GM23338 (cell line): Measurements from ENCODE around the gene LMAN1L. TPM values are rescaled to one million over a fixed set of nuclear protein-coding genes. Genes with fewer than 3 reads are reported as not detected.

Source experiments
- ATAC-seq: fragments of 200-7000 bp; cut with Tn5 transposase; 3 replicates; pipeline ENCODE4 v1.9.1; 2020
- DNase-seq: peaks from one replicate; pipeline ENCODE4 v3.0.0-alpha.2; 2015; ENCODE audit warnings: low spot score
- H2AFZ ChIP-seq: fragments of 200-600 bp; sonication (generic); 2 replicates; pipeline ENCODE4 v1.8.0; 2016; ENCODE audit warnings: antibody characterized with exemption, mild to moderate bottlenecking, moderate library complexity
- H3F3A ChIP-seq: fragments of 200-600 bp; sonication (generic); replicated peaks from 2 replicates; pipeline ENCODE4 v1.8.0; 2017; ENCODE audit warnings: antibody characterized with exemption, mixed run types, low read depth
- H3K27ac ChIP-seq: fragments of 200-600 bp; sonication (generic); 2 replicates; pipeline ENCODE4 v1.6.1; 2016; ENCODE audit warnings: low read depth
- H3K27me3 ChIP-seq: fragments of 200-600 bp; sonication (generic); 2 replicates; pipeline ENCODE4 v1.8.0; 2016; ENCODE audit warnings: mild to moderate bottlenecking, mixed run types, moderate library complexity; ENCODE audit not compliant: insufficient read depth
- H3K36me3 ChIP-seq: fragments of 200-600 bp; sonication (generic); 2 replicates; pipeline ENCODE4 v1.8.0; 2016; ENCODE audit warnings: mild to moderate bottlenecking; ENCODE audit not compliant: insufficient read depth
- H3K4me1 ChIP-seq: fragments of 200-600 bp; sonication (generic); 2 replicates; pipeline ENCODE4 v1.8.0; 2016; ENCODE audit warnings: mild to moderate bottlenecking, moderate library complexity; ENCODE audit not compliant: insufficient read depth
- H3K4me2 ChIP-seq: fragments of 200-600 bp; sonication (generic); 2 replicates; pipeline ENCODE4 v1.7.1; 2017; ENCODE audit warnings: mixed run types
- H3K4me3 ChIP-seq: fragments of 200-600 bp; sonication (generic); 2 replicates; pipeline ENCODE4 v1.6.1; 2016; ENCODE audit warnings: mixed run types
- H3K79me2 ChIP-seq: fragments of 200-600 bp; sonication (generic); replicated peaks from 2 replicates; pipeline ENCODE4 v1.8.0; 2017; ENCODE audit warnings: mild to moderate bottlenecking; ENCODE audit not compliant: insufficient read depth
- H3K9me2 ChIP-seq: fragments of 200-600 bp; sonication (generic); 2 replicates; pipeline ENCODE4 v1.8.0; 2017; ENCODE audit not compliant: insufficient read depth
- H4K20me1 ChIP-seq: fragments of 200-600 bp; sonication (generic); replicated peaks from 2 replicates; pipeline ENCODE4 v1.8.0; 2017; ENCODE audit warnings: mild to moderate bottlenecking; ENCODE audit not compliant: insufficient read depth
- H3K27ac Mint-ChIP-seq: 2 replicates; pipeline ENCODE4 v1.8.0; 2020; ENCODE audit warnings: inconsistent platforms, mild to moderate bottlenecking, moderate library complexity, mixed read lengths
- H3K27me3 Mint-ChIP-seq: 3 replicates; pipeline ENCODE4 v1.8.0; 2022; ENCODE audit warnings: low read depth, mild to moderate bottlenecking, moderate library complexity, mixed read lengths, inconsistent platforms; ENCODE audit not compliant: insufficient read depth, poor library complexity
- H3K36me3 Mint-ChIP-seq: 3 replicates; pipeline ENCODE4 v1.8.0; 2021; ENCODE audit warnings: low read depth, mild to moderate bottlenecking, inconsistent platforms, moderate library complexity, mixed read lengths
- H3K4me1 Mint-ChIP-seq: 3 replicates; pipeline ENCODE4 v1.8.0; 2020; ENCODE audit warnings: mild to moderate bottlenecking, inconsistent platforms, mixed read lengths
- H3K4me3 Mint-ChIP-seq: 3 replicates; pipeline ENCODE4 v1.8.0; 2021; ENCODE audit warnings: moderate library complexity, mild to moderate bottlenecking, inconsistent platforms, mixed read lengths
- H3K9me3 Mint-ChIP-seq: 3 replicates; pipeline ENCODE4 v1.8.0; 2020; ENCODE audit warnings: moderate library complexity, mild to moderate bottlenecking, inconsistent platforms, mixed read lengths
- EZH2 ChIP-seq: fragments of 200-600 bp; sonication (generic); IDR thresholded peaks from one replicate; pipeline ENCODE4 v1.8.0; 2017; ENCODE audit warnings: antibody characterized with exemption, mild to moderate bottlenecking, low read depth; ENCODE audit not compliant: unreplicated experiment
- JUNB ChIP-seq: IDR thresholded peaks from one replicate; pipeline ENCODE4 v1.6.1; 2016; ENCODE audit warnings: antibody characterized with exemption; ENCODE audit not compliant: unreplicated experiment
- STAT1 ChIP-seq: IDR thresholded peaks from one replicate; pipeline ENCODE4 v1.6.1; 2016; ENCODE audit warnings: antibody characterized with exemption; ENCODE audit not compliant: unreplicated experiment
- ZNF462 ChIP-seq: fragments of 250-450 bp; sonication (Bioruptor Pico); IDR thresholded peaks from 2 replicates; pipeline ENCODE4 v1.5.0; 2020; ENCODE audit warnings: mild to moderate bottlenecking, moderate library complexity
- polyA plus RNA-seq: library from polyadenylated mRNA; unstranded; fragments of >200 nt; fragmentation: Nextera tagmentation; extraction: Ambion mirVana; gene quantifications from 2 replicates; pipeline ENCODE4 v1.2.1, GENCODE V29; 2016
- total RNA-seq: library from RNA; depleted of rRNA; stranded (reverse); fragments of >200 nt; shearing (Covaris generic); gene quantifications from 2 replicates; pipeline ENCODE4 v1.2.3, GENCODE V29; 2014
- TF ChIP-seq, protein P1 (sequence below), 2 experiments: fragments of 200-600 bp in 1 of 2; sonication (generic) in 1 of 2; conservative IDR thresholded peaks; 2 replicates each; pipeline versions ENCODE4 v1.5.1 to v1.6.1; 2016 to 2017; ENCODE audit warnings: antibody characterized with exemption in 2 of 2, low read depth in 2 of 2, mild to moderate bottlenecking in 2 of 2, moderate library complexity in 1 of 2

The LMAN1L gene
- total and polyA plus RNA-seq, 2 experiments from 2014 or later, result not detected

- no peak for TF ChIP-seq EZH2
- TF ChIP-seq JUNB, result no peak
- TF ChIP-seq, protein P1, sequence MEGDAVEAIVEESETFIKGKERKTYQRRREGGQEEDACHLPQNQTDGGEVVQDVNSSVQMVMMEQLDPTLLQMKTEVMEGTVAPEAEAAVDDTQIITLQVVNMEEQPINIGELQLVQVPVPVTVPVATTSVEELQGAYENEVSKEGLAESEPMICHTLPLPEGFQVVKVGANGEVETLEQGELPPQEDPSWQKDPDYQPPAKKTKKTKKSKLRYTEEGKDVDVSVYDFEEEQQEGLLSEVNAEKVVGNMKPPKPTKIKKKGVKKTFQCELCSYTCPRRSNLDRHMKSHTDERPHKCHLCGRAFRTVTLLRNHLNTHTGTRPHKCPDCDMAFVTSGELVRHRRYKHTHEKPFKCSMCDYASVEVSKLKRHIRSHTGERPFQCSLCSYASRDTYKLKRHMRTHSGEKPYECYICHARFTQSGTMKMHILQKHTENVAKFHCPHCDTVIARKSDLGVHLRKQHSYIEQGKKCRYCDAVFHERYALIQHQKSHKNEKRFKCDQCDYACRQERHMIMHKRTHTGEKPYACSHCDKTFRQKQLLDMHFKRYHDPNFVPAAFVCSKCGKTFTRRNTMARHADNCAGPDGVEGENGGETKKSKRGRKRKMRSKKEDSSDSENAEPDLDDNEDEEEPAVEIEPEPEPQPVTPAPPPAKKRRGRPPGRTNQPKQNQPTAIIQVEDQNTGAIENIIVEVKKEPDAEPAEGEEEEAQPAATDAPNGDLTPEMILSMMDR (conservative IDR thresholded peaks at IDR 0.05; ENCODE audit: low read depth in 2 of 2), result no peak
- TF ChIP-seq ZNF462 (CRISPR knock-in tag), result no peak
- TF ChIP-seq STAT1, result no peak
- no peak overlapping the region; the same call in 1 of the 2 replicates for H2AFZ ChIP-seq
- H3K27me3 ChIP-seq, result no peaks in the 10 kb centered on the region
- Mint-ChIP-seq H3K36me3 (peaks cover under 1% of the 10 kb centered on the region; the same call in 1 of the 3 replicates), H3K27ac (no peak overlapping the region), H3K4me1 (peaks cover 12% of the 10 kb centered on the region; the same call in 2 of the 3 replicates), H3K9me3 (no peaks in the 10 kb centered on the region), H3K27me3 (peaks cover 3% of the 10 kb centered on the region), H3K4me3 (no peak overlapping the region)
- no peak overlapping the region for H3K4me3 ChIP-seq
- no peak overlapping the region for H3K4me2 ChIP-seq
- H4K20me1 ChIP-seq, result no peaks in the 10 kb centered on the region
- peaks cover 3% of the 10 kb centered on the region; the same call in 1 of the 2 replicates for H3K4me1 ChIP-seq
- DNase-seq, result no peak
- H3K36me3 ChIP-seq, result no peaks in the 10 kb centered on the region
- no peaks in the 10 kb centered on the region for H3K9me2 ChIP-seq
- H3K79me2 ChIP-seq, result no peaks in the 10 kb centered on the region
- no peaks in the 10 kb centered on the region for H3F3A ChIP-seq
- ATAC-seq, result no peak
- H3K27ac ChIP-seq, result no peak overlapping the region
Observed at GRCh38 chr15:74809242-74809641, 3.4 kb upstream of the LMAN1L start.
